ENCODE data around the gene HP1BP3.

- TF ChIP-seq CTCF (IDR thresholded peaks at IDR 0.05; ENCODE audit: insufficient read depth, low read length), result no peak
- no peak for TF ChIP-seq POLR2AphosphoS5 (IDR thresholded peaks at IDR 0.05; ENCODE audit: low read depth)
- TF ChIP-seq REST (IDR thresholded peaks at IDR 0.05; ENCODE audit: insufficient replicate concordance, low read depth), result no peak
These were observed 33.5 kb downstream of the HP1BP3 start for GRCh38 chr1:20753589-20753988.

Measured in HL-60 (cell line).